PC-3 (cell line): ENCODE data around the gene KNDC1. TPM values are rescaled to one million over a fixed set of nuclear protein-coding genes. Genes with fewer than 3 reads are reported as not detected.

Experiments
- ATAC-seq: fragments of 200-7000 bp; cut with Tn5 transposase; 2 replicates; pipeline ENCODE4 v1.9.1; 2020; ENCODE audit warnings: mild to moderate bottlenecking, moderate library complexity
- BruUV-seq: library from RNA; stranded (reverse); fragments of 400-500 nt; replicated peaks from 2 replicates; lab custom pipeline; 2021; lab: Mats Ljungman, UMichigan
- CTCF ChIA-PET: fragments of 300-600 bp; sonication (Branson Sonifier 250); formaldehyde crosslinking; loops from one replicate; lab custom pipeline; 2022; ENCODE audit warnings: antibody characterized with exemption; lab: Charles Lee
- POLR2A ChIA-PET: fragments of 300-600 bp; sonication (Branson Sonifier 250); formaldehyde crosslinking; loops from one replicate; lab custom pipeline; 2022; ENCODE audit warnings: antibody characterized with exemption; ENCODE audit not compliant: unreplicated experiment; lab: Charles Lee
- DNase-seq: peaks from one replicate; pipeline ENCODE4 v3.0.0-alpha.2; 2015
- H2AFZ ChIP-seq: fragments of 300-600 bp; sonication (generic); 2 replicates; pipeline ENCODE4 v1.6.0; 2016; ENCODE audit warnings: antibody characterized with exemption, low read length
- H3F3A ChIP-seq: fragments of 300-600 bp; sonication (generic); one replicate; pipeline ENCODE4 v1.6.0; 2017; ENCODE audit warnings: antibody characterized with exemption, low read length, control low read depth, mild to moderate bottlenecking; ENCODE audit not compliant: unreplicated experiment
- H3K27ac ChIP-seq: fragments of 300-600 bp; sonication (generic); 2 replicates; pipeline ENCODE4 v1.5.1; 2016; ENCODE audit warnings: mild to moderate bottlenecking, low read length
- H3K27me3 ChIP-seq: fragments of 300-600 bp; sonication (generic); 2 replicates; pipeline ENCODE4 v1.6.1; 2016; ENCODE audit warnings: low read length, mixed read lengths
- H3K36me3 ChIP-seq: fragments of 300-600 bp; sonication (generic); 2 replicates; pipeline ENCODE4 v1.6.1; 2016; ENCODE audit warnings: low read depth, mixed run types, low read length, mixed read lengths
- H3K4me1 ChIP-seq: fragments of 300-600 bp; sonication (generic); 2 replicates; pipeline ENCODE4 v1.5.1; 2016; ENCODE audit warnings: low read length; ENCODE audit not compliant: insufficient read depth
- H3K4me2 ChIP-seq: fragments of 300-600 bp; sonication (generic); 2 replicates; pipeline ENCODE4 v1.6.0; 2016; ENCODE audit warnings: low read length
- H3K4me3 ChIP-seq: fragments of 300-600 bp; sonication (generic); 2 replicates; pipeline ENCODE4 v1.5.1; 2016; ENCODE audit warnings: mild to moderate bottlenecking, low read length, mixed read lengths
- H3K79me2 ChIP-seq: fragments of 300-600 bp; sonication (generic); 2 replicates; pipeline ENCODE4 v1.6.1; 2017; ENCODE audit warnings: low read length, mixed read lengths
- H3K9ac ChIP-seq: fragments of 300-600 bp; sonication (generic); 2 replicates; pipeline ENCODE4 v1.6.0; 2016; ENCODE audit warnings: mild to moderate bottlenecking, low read length
- H3K9me2 ChIP-seq: fragments of 300-600 bp; sonication (generic); replicated peaks from 2 replicates; pipeline ENCODE4 v1.6.1; 2016; ENCODE audit warnings: mixed run types, low read length, mixed read lengths
- H3K9me3 ChIP-seq: fragments of 300-600 bp; sonication (generic); 2 replicates; pipeline ENCODE4 v1.6.1; 2016; ENCODE audit warnings: low read length, mixed read lengths
- H4K20me1 ChIP-seq: fragments of 300-600 bp; sonication (generic); 2 replicates; pipeline ENCODE4 v1.6.1; 2016; ENCODE audit warnings: low read length, mixed read lengths
- EZH2 ChIP-seq: fragments of 300-600 bp; sonication (generic); IDR thresholded peaks from one replicate; pipeline ENCODE4 v1.6.1; 2017; ENCODE audit warnings: antibody characterized with exemption, mild to moderate bottlenecking, low read length; ENCODE audit not compliant: unreplicated experiment
- EZH2phosphoT487 ChIP-seq: fragments of 300-600 bp; sonication (generic); IDR thresholded peaks from 2 replicates; pipeline ENCODE4 v1.6.1; 2018; ENCODE audit warnings: mild to moderate bottlenecking, antibody characterized with exemption, low read length, borderline replicate concordance
- intact Hi-C: fragments of 100-400 bp; cut with micrococcal nuclease; formaldehyde crosslinking; loops from 2 replicates; pipeline ENCODE4 v1.9.0; 2023
- total RNA-seq: library from RNA; depleted of rRNA; stranded (reverse); fragments of >200 nt; gene quantifications from 2 replicates; pipeline ENCODE4 v1.2.3, GENCODE V29; 2014
- TF ChIP-seq, protein P1 (sequence below): fragments of 300-600 bp; sonication (generic); conservative IDR thresholded peaks from 2 replicates; pipeline ENCODE4 v1.5.1; 2017; ENCODE audit warnings: antibody characterized with exemption, low read depth, mild to moderate bottlenecking, low read length

KNDC1 gene
- total RNA-seq, 1 experiment from 2014 or later: not detected

DNA sequence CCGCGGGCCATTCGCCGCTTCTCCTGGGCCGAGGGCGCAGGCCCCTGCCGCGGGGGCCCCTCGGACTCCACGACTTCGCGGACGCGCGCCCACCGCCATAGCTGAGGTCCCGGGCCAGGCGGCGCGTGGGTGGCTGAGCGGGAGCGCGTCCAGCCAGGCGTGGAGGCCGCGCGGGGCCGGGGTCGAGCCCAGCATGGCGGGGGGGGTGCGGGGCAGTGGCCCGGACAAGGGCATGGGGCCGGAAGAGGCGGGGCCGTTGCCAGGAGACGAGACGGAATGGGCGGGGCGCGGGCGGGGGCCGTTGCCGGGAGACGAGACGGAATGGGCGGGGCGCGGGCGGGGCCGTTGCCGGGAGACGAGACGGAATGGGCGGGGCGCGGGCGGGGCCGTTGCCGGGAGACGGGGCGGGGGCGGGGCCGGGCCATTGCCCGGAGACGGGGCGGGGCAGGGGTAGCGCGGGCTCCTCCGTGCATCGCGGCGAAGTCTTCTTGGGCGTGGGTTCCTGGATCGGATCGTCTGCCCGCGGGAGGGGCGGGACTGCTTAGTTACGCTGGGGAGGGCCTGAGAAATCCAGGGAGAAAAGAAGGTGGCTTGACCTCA lies 101.8 kb downstream of the KNDC1 start:
- DNase-seq: peak; percentile 61
- H3K27me3 ChIP-seq: no peaks in the 10 kb centered on the region
- H3K4me3 ChIP-seq: peak overlapping the region; percentile 61
- H3K27ac ChIP-seq: peak overlapping the region; percentile 67
- ATAC-seq: peak; percentile 5; the same call in 1 of the 2 replicates
- ChIA-PET CTCF (no interaction called here), POLR2A (no interaction called here)
- peak overlapping the region; percentile 76 for H3K4me2 ChIP-seq
- no peaks in the 10 kb centered on the region for H3K36me3 ChIP-seq
- H3K4me1 ChIP-seq: peaks cover 70% of the 10 kb centered on the region
- no peaks in the 10 kb centered on the region for H4K20me1 ChIP-seq
- no peaks in the 10 kb centered on the region for H3K79me2 ChIP-seq
- peak overlapping the region; percentile 84 for H3K9ac ChIP-seq
- TF ChIP-seq, protein P1, sequence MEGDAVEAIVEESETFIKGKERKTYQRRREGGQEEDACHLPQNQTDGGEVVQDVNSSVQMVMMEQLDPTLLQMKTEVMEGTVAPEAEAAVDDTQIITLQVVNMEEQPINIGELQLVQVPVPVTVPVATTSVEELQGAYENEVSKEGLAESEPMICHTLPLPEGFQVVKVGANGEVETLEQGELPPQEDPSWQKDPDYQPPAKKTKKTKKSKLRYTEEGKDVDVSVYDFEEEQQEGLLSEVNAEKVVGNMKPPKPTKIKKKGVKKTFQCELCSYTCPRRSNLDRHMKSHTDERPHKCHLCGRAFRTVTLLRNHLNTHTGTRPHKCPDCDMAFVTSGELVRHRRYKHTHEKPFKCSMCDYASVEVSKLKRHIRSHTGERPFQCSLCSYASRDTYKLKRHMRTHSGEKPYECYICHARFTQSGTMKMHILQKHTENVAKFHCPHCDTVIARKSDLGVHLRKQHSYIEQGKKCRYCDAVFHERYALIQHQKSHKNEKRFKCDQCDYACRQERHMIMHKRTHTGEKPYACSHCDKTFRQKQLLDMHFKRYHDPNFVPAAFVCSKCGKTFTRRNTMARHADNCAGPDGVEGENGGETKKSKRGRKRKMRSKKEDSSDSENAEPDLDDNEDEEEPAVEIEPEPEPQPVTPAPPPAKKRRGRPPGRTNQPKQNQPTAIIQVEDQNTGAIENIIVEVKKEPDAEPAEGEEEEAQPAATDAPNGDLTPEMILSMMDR: no peak
- TF ChIP-seq EZH2phosphoT487: no peak
- TF ChIP-seq EZH2: no peak
- 0 out of 2 replicates have a peak overlapping the region, but pooled peaks have one; percentile 22 for H2AFZ ChIP-seq
- intact Hi-C loops: no loop called here
- no peaks in the 10 kb centered on the region for H3K9me2 ChIP-seq
- no peaks in the 10 kb centered on the region for H3F3A ChIP-seq
- H3K9me3 ChIP-seq: no peaks in the 10 kb centered on the region
- no TSS peak for BruUV-seq

DNA sequence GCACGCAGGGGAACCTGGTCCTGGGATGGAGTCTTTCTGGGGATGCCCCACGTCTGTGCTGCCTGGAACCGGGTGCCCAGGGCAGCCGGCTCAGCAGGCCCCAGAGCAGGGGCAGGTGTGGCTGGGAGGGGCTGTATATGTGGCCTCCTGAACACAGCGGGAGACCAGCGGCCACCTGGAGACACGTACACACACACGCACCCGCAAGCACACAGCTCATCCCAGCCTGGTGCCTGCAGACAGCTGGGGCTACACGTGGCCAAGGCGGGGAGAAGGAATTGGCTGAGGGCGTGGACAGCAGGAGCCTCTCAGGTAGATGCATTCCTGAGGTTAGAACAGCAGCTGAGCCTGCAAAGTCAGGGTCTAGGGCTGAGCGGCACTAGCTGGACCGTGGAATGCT lies 102.7 kb downstream of the KNDC1 start:
- no peak for ATAC-seq
- Histone ChIP-seq H3F3A (no peaks in the 10 kb centered on the region), H3K79me2 (no peaks in the 10 kb centered on the region), H3K4me1 (peaks cover 61% of the 10 kb centered on the region), H3K36me3 (no peaks in the 10 kb centered on the region; the same call in 1 of the 2 replicates), H4K20me1 (no peaks in the 10 kb centered on the region), H3K27ac (peak overlapping the region; percentile 18; the same call in 1 of the 2 replicates), H3K9me2 (no peaks in the 10 kb centered on the region), H3K9ac (no peak overlapping the region), H3K4me2 (no peak overlapping the region), H3K4me3 (no peak overlapping the region), H2AFZ (no peak overlapping the region), H3K27me3 (no peaks in the 10 kb centered on the region), H3K9me3 (no peaks in the 10 kb centered on the region)
- CTCF ChIA-PET: no interaction called here
- intact Hi-C loops: no loop called here
- POLR2A ChIA-PET: interaction anchor here (0.7 kb wide), 1 partner anchor 16 kb away, joined by 3 read pairs; no protein-coding TSS in a partner anchor
- DNase-seq: no peak
- TSS peak; percentile 16 for BruUV-seq
- TF ChIP-seq, protein P1: no peak
- TF ChIP-seq EZH2phosphoT487 (no peak), EZH2 (no peak)

DNA sequence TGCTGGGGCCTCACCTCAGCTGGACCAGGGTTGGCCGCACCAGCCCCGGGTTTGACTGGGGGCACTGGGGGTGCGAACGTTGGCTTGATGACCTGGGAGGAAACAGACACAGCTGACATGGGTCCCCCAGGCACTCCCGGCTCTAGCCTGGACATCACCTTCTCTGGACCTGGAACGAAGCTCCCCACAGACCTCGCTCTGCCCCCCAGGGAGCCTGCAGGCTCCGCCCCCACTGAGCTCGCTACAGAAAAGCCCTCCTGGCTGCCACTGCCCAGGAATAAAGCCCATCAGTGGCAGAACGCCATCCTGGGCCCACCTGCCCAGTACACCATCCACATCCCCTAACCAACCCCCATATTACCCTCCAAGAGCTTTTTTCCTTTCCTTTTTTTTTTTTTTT lies 103.7 kb downstream of the KNDC1 start:
- H3K9me3 ChIP-seq: no peaks in the 10 kb centered on the region
- intact Hi-C loops: no loop called here
- ATAC-seq (no peak), DNase-seq (no peak)
- H3K4me1 ChIP-seq: peaks cover 51% of the 10 kb centered on the region
- H3F3A ChIP-seq: no peaks in the 10 kb centered on the region
- no peak overlapping the region for H3K9ac ChIP-seq
- CTCF ChIA-PET: no interaction called here
- no peaks in the 10 kb centered on the region for H3K9me2 ChIP-seq
- no peak overlapping the region for H2AFZ ChIP-seq
- no peak overlapping the region for H3K4me3 ChIP-seq
- no peaks in the 10 kb centered on the region for H3K79me2 ChIP-seq
- POLR2A ChIA-PET: no interaction called here
- no peak overlapping the region for H3K27ac ChIP-seq
- no peaks in the 10 kb centered on the region for H4K20me1 ChIP-seq
- TF ChIP-seq EZH2phosphoT487 (no peak), EZH2 (no peak)
- TF ChIP-seq, protein P1: no peak
- H3K36me3 ChIP-seq: peaks cover under 1% of the 10 kb centered on the region; the same call in 1 of the 2 replicates
- H3K27me3 ChIP-seq: no peaks in the 10 kb centered on the region
- no peak overlapping the region for H3K4me2 ChIP-seq
- no TSS peak for BruUV-seq
